ENCODE results near the gene TNFRSF14. TPM values are rescaled to one million over a fixed set of nuclear protein-coding genes. Genes with fewer than 3 reads are reported as not detected.
"Not testable (repeated sequence)": the region's sequence is repeated elsewhere in the genome, so short reads cannot be mapped to it uniquely, and the experiment has no call there.

TNFRSF14 gene
- total RNA-seq, 4 donors from 2014 or later: 3.4 to 11.5 (median 5.0) TPM

- H3K4me3 ChIP-seq: peak overlapping the region; percentile 15 to 46 (median 24)
- intact Hi-C loops (cut with DNase I; ENCODE audit: low total_unique reads): loop anchor here (10.0 kb wide), 1 partner anchor 93 kb away; no protein-coding TSS in a partner anchor
- in situ Hi-C loops (cut with MboI; ENCODE audit: low sequenced_read_pairs in 4 of 4): not testable (repeated sequence)
Measured at GRCh38 chr1:2551544-2551943, 4.6 kb upstream of the TNFRSF14 start.

GRCh38 chr1:2552189-2552588 is 4.0 kb upstream of the TNFRSF14 start:
- Histone ChIP-seq H3K27ac (peak overlapping the region in 3 of 4 donors; percentile 34 to 74 (median 65)), H3K27me3 (peaks cover 2 to 8% (median 2%) of the 10 kb centered on the region in 3 donors), H3K4me1 (peaks cover 13 to 38% of the 10 kb centered on the region in 2 donors), H3K9me3 (no peaks in the 10 kb centered on the region), H3K4me3 (no peak overlapping the region), H3K36me3 (no peaks in the 10 kb centered on the region)
- intact Hi-C loops (cut with DNase I; ENCODE audit: low total_unique reads): loop anchor here (10.0 kb wide), 1 partner anchor 93 kb away; no protein-coding TSS in a partner anchor
- DNase-seq: no peak
- in situ Hi-C loops (cut with MboI; ENCODE audit: low sequenced_read_pairs in 4 of 4): no loop called here
- no peak for ATAC-seq
- TF ChIP-seq POLR2A (IDR thresholded peaks at IDR 0.05) (no peak), CTCF (IDR thresholded peaks at IDR 0.05 in 4 of 5, conservative IDR thresholded peaks at IDR 0.05 in 1 of 5) (no peak)

More at GRCh38 chr1:2551544-2551943, 4.6 kb upstream of the TNFRSF14 start:
- not testable (repeated sequence) for H3K9me3 ChIP-seq, ATAC-seq, DNase-seq, H3K36me3 ChIP-seq
- Histone ChIP-seq H3K4me1 (peaks cover 11 to 38% of the 10 kb centered on the region in 2 donors), H3K27ac (peak overlapping the region; percentile 37 to 74 (median 68)), H3K27me3 (peaks cover 8 to 14% (median 8%) of the 10 kb centered on the region in 3 donors)
- peak in 1 of 5 experiments; percentile 19 for TF ChIP-seq CTCF (IDR thresholded peaks at IDR 0.05 in 4 of 5, conservative IDR thresholded peaks at IDR 0.05 in 1 of 5)

- H3K36me3 ChIP-seq; H3K27me3 ChIP-seq; H3K4me3 ChIP-seq; H3K9me3 ChIP-seq; H3K27ac ChIP-seq; in situ Hi-C loops (cut with MboI; ENCODE audit: low sequenced_read_pairs in 4 of 4); DNase-seq; ATAC-seq: not testable (repeated sequence)
- H3K4me1 ChIP-seq: peaks cover 12 to 31% of the 10 kb centered on the region in 2 donors
- intact Hi-C loops (cut with DNase I; ENCODE audit: low total_unique reads): loop anchor here (10.0 kb wide), 1 partner anchor 92 kb away; no protein-coding TSS in a partner anchor
Measured at GRCh38 chr1:2553076-2553475, 3.1 kb upstream of the TNFRSF14 start.

GRCh38 chr1:2553871-2554620 is 2.1 kb upstream of the TNFRSF14 start:
- no peaks in the 10 kb centered on the region for H3K9me3 ChIP-seq
- H3K4me3 ChIP-seq: no peak overlapping the region
- H3K36me3 ChIP-seq: no peaks in the 10 kb centered on the region
- peaks cover 0 to 4% (median 0%) of the 10 kb centered on the region in 3 donors for H3K27me3 ChIP-seq
- TF ChIP-seq POLR2A (IDR thresholded peaks at IDR 0.05): no peak
- TF ChIP-seq CTCF (IDR thresholded peaks at IDR 0.05 in 4 of 5, conservative IDR thresholded peaks at IDR 0.05 in 1 of 5): no peak
- H3K27ac ChIP-seq: no peak overlapping the region
- H3K4me1 ChIP-seq: peaks cover 10 to 24% of the 10 kb centered on the region in 2 donors
- intact Hi-C loops (cut with DNase I; ENCODE audit: low total_unique reads): loop anchor here (10.0 kb wide), 1 partner anchor 91 kb away; no protein-coding TSS in a partner anchor
- in situ Hi-C loops (cut with MboI; ENCODE audit: low sequenced_read_pairs in 4 of 4): no loop called here
- ATAC-seq (no peak), DNase-seq (no peak)
